Spleen (tissue), 7 donors: ENCODE measurements around the gene PPP1R16B.

ENCODE experiments used
- CTCF ChIP-seq, 11 experiments: fragments of 200-600 bp in 7 of 11; fragments of 450-650 bp in 4 of 11; sonication (generic) in 4 of 11; IDR thresholded peaks in 8 of 11; conservative IDR thresholded peaks in 3 of 11; 1 replicate in 7 of 11; 2 replicates in 4 of 11; pipeline versions ENCODE4 v1.4.0 to v1.8.0; 2016 to 2021; ENCODE audit warnings: antibody characterized with exemption in 11 of 11, inconsistent platforms in 4 of 11, mild to moderate bottlenecking in 1 of 11
- POLR2A ChIP-seq, 3 donors: fragments of 450-650 bp; IDR thresholded peaks; one replicate each; pipeline ENCODE4 v1.5.1; 2017; ENCODE audit warnings: antibody characterized with exemption in 3 of 3, mild to moderate bottlenecking in 1 of 3
- POLR2AphosphoS5 ChIP-seq, 3 donors: sonication (generic); formaldehyde crosslinking; IDR thresholded peaks; one replicate each; pipeline ENCODE4 v1.5.1; 2017; ENCODE audit warnings: antibody characterized with exemption in 3 of 3
- donor health status: DM: no; HTN: no; CAD: no; lungs with moderate emphysema.
- donor health status: DM: no; HTN: no; CAD: no.
- donor health status: DM: no; HTN: no; CAD: no.

DNA sequence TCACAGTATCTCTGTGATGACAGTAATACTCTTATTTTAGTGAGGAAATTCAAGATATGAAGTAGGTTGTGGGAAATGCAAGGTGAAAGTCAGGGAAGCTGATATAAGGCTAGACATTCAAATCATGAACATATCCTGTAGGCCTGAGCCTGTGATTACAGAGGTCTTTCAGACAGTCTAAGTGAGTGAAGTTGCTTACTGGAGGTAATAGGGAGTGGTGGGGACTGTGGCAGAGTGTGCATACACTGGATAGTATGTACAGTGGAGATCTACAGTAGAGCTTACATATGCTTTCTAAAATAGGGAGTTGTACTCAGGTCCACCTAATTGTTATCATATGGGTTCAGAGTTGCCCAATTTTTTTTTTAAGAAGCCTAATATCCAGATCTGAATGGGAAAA, 159.8 kb downstream of the PPP1R16B start:
- TF ChIP-seq POLR2A (IDR thresholded peaks at IDR 0.05) (no peak), POLR2AphosphoS5 (IDR thresholded peaks at IDR 0.05) (no peak), CTCF (IDR thresholded peaks at IDR 0.05 in 8 of 11, conservative IDR thresholded peaks at IDR 0.05 in 3 of 11) (no peak)
